GM18951 (cell line): Measurements from ENCODE around the gene UBR4.

Experiments
- POLR2A ChIP-seq: IDR thresholded peaks from 4 replicates; pipeline ENCODE4 v1.6.1; 2011; ENCODE audit warnings: mild to moderate bottlenecking; ENCODE audit not compliant: insufficient read length, insufficient read depth; ENCODE audit errors: extremely low read depth
- in situ Hi-C: fragments of 300-500 bp; cut with MboI; formaldehyde crosslinking; loops from one replicate; pipeline ENCODE4 v1.12.0; 2022; ENCODE audit warnings: low sequenced_read_pairs, mixed read lengths, inconsistent platforms; ENCODE audit not compliant: unreplicated experiment

The UBR4 gene

GRCh38 chr1:19070891-19071621 is 139.0 kb downstream of the UBR4 start:
- no peak for TF ChIP-seq POLR2A
- in situ Hi-C loops, result no loop called here

- TF ChIP-seq POLR2A, result no peak
- in situ Hi-C loops, result no loop called here
These were observed 139.8 kb downstream of the UBR4 start for GRCh38 chr1:19070197-19070651.

- in situ Hi-C loops, result no loop called here
These were observed 141.3 kb downstream of the UBR4 start for GRCh38 chr1:19068639-19069276.

GRCh38 chr1:19067912-19068638 is 142.0 kb downstream of the UBR4 start:
- in situ Hi-C loops, result no loop called here
- no peak for TF ChIP-seq POLR2A

More at GRCh38 chr1:19068639-19069276, 141.3 kb downstream of the UBR4 start:
- TF ChIP-seq POLR2A, result no peak

GRCh38 chr1:19067182-19067911 is 142.7 kb downstream of the UBR4 start:
- in situ Hi-C loops, result no loop called here
- TF ChIP-seq POLR2A, result no peak

GRCh38 chr1:19066874-19067181 is 143.2 kb downstream of the UBR4 start:
- no peak for TF ChIP-seq POLR2A
- in situ Hi-C loops, result no loop called here

- TF ChIP-seq POLR2A, result no peak
- in situ Hi-C loops, result no loop called here
These were observed 143.7 kb downstream of the UBR4 start for GRCh38 chr1:19066248-19066873.

- in situ Hi-C loops, result no loop called here
- no peak for TF ChIP-seq POLR2A
These were observed 144.4 kb downstream of the UBR4 start for GRCh38 chr1:19065526-19066247.

- no peak for TF ChIP-seq POLR2A
- in situ Hi-C loops, result no loop called here
These were observed 145.1 kb downstream of the UBR4 start for GRCh38 chr1:19064906-19065450.

GRCh38 chr1:19063122-19063521 is 146.9 kb downstream of the UBR4 start:
- in situ Hi-C loops, result no loop called here
- TF ChIP-seq POLR2A, result no peak

- in situ Hi-C loops, result no loop called here
These were observed 147.6 kb downstream of the UBR4 start for GRCh38 chr1:19062258-19063029.

More at GRCh38 chr1:19062258-19063029, 147.6 kb downstream of the UBR4 start:
- no peak for TF ChIP-seq POLR2A
